ENCODE data around the gene APLNR.
"Not testable (repeated sequence)": the region's sequence is repeated elsewhere in the genome, so short reads cannot be mapped to it uniquely, and the experiment has no call there.

The APLNR gene

DNA sequence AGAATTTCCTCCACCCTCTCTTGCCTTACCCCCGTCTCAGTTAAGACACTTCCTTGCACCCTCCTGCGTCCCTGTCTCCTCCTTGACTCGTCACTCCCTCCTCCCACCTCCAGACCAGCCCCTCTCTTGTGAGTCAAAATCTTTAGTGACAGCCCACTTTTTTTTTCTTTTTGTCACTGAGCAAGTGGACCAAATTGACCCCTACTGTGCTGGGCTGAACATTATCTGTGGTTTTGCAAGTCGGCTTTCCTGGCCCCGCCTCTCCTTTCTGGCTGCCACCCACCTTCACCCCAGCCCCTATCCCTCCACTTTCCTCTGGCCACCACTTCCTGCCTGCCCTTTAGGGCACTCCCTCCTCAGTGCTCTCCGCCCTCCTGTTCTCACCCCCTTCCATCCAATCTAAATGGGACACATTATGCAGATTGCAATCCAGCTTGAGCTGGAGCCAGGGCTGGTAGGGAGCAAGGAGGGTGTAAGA is at the start of gene APLNR:
APLNR (minus strand) TSS at position 47 of the 478 bp plus-strand sequence. CDS start 246 bp downstream, outside the sequence.
- Histone ChIP-seq H3K27me3 (ENCODE audit: control insufficient read depth in 1 of 2, insufficient read depth in 2 of 2, low read length in 2 of 2) (peaks cover 0 to 19% of the 10 kb centered on the region in 2 donors), H3K36me3 (ENCODE audit: control insufficient read depth in 2 of 2, insufficient read depth in 2 of 2, low read length in 2 of 2) (no peaks in the 10 kb centered on the region), H3K9ac (ENCODE audit: low read length in 2 of 2) (no peak within 1 kb of the TSS), H3K27ac (ENCODE audit: low read length) (no peak within 1 kb of the TSS), H3K4me1 (ENCODE audit: control insufficient read depth, insufficient read depth, low read length) (peaks cover 3% of the 10 kb centered on the region), H3K4me3 (ENCODE audit: low read length in 2 of 2) (peak within 1 kb of the TSS in 1 of 2 donors; percentile 29), H3K9me3 (ENCODE audit: control insufficient read depth in 2 of 2, low read length in 2 of 2) (no peaks in the 10 kb centered on the region)

DNA sequence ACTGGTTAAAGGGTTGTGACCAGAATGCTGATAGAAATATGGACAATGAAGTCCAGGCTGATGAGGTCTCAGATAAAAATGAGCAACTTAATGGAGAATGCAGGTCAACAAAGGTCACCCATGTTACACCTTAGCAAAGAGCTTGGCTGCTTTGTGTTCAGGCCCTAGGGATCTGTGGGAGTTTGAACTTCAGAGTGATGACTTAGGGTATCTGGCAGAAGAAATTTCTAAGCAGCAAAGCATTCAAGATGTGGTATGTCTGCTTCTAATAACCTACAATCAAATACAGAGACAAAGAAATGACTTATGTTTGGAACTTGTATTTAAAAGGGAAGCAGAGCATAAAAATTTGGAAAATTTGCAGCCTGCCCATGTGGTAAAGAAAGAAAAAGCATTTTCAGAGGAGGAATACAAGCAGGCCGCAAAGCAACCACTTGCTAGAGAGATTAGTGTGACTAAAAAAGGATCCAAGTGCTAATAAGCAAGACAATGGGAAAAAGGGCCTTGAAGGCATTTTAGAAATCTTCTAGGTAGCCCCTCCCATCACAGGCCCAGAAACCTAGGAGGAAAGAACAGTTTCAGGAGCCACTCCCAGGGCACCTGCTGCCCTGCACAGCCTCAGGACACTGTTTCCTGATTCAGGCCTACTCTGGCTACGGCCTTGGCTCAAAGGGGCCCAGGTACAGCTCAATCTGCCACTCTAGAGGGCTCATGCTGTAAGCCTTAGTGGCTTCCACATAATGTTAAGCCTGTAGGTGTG is 46.4 kb upstream of the APLNR start:
- peaks cover 0 to 4% of the 10 kb centered on the region in 2 donors for H3K9me3 ChIP-seq (ENCODE audit: control insufficient read depth in 2 of 2, low read length in 2 of 2)
- H3K4me1 ChIP-seq (ENCODE audit: control insufficient read depth, insufficient read depth, low read length): no peaks in the 10 kb centered on the region
- no peak overlapping the region for H3K9ac ChIP-seq (ENCODE audit: low read length in 2 of 2)
- H3K4me3 ChIP-seq (ENCODE audit: low read length in 2 of 2): no peak overlapping the region
- H3K36me3 ChIP-seq (ENCODE audit: control insufficient read depth in 2 of 2, insufficient read depth in 2 of 2, low read length in 2 of 2): no peaks in the 10 kb centered on the region
- H3K27me3 ChIP-seq (ENCODE audit: control insufficient read depth in 1 of 2, insufficient read depth in 2 of 2, low read length in 2 of 2): peaks cover 0 to 2% of the 10 kb centered on the region in 2 donors
- H3K27ac ChIP-seq (ENCODE audit: low read length): no peak overlapping the region

DNA sequence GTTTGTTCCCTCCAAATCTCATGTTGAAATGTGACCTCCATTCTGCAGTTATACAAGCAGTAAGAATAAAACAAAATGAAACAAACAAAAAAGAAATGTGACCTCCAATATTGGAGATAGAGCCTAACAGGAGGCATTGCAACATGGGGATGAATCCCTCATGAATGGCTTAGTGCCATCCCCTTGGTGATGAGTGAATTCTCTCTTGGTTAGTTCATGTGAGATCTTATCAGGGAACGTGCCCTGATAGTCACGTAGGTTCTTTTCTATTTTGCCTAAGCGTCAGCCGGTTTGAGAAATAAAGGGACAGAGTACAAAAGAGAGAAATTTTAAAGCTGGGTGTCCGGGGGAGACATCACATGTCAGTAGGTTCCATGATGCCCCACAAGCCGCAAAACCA is 44.5 kb upstream of the APLNR start:
- H3K9me3 ChIP-seq (ENCODE audit: control insufficient read depth in 2 of 2, low read length in 2 of 2); H3K27ac ChIP-seq (ENCODE audit: low read length); H3K4me3 ChIP-seq (ENCODE audit: low read length in 2 of 2); H3K27me3 ChIP-seq (ENCODE audit: control insufficient read depth in 1 of 2, insufficient read depth in 2 of 2, low read length in 2 of 2); H3K36me3 ChIP-seq (ENCODE audit: control insufficient read depth in 2 of 2, insufficient read depth in 2 of 2, low read length in 2 of 2); H3K9ac ChIP-seq (ENCODE audit: low read length in 2 of 2): not testable (repeated sequence)
- H3K4me1 ChIP-seq (ENCODE audit: control insufficient read depth, insufficient read depth, low read length): peaks cover 10% of the 10 kb centered on the region

DNA sequence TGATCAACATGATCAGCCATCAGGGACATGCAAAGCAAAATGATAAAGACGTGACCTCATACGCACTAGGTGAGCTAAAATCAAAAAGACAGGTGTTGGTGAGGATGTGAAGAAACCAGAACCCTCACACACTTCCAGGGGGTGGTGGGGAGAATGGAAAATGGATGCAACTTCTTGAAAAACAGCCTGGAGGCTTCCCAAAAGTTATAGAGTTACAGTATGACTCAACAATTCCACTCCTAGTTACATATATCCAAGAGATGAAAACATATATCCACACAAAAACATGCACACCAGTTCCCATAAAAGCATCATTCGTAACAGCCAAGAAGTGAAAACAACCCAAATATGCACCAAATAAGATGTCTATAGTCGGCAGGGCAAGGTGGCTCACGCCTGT is 42.1 kb upstream of the APLNR start:
- no peak overlapping the region for H3K4me3 ChIP-seq (ENCODE audit: low read length in 2 of 2)
- H3K27me3 ChIP-seq (ENCODE audit: control insufficient read depth in 1 of 2, insufficient read depth in 2 of 2, low read length in 2 of 2): no peaks in the 10 kb centered on the region
- H3K27ac ChIP-seq (ENCODE audit: low read length): no peak overlapping the region
- H3K4me1 ChIP-seq (ENCODE audit: control insufficient read depth, insufficient read depth, low read length): peaks cover 10% of the 10 kb centered on the region
- no peaks in the 10 kb centered on the region for H3K9me3 ChIP-seq (ENCODE audit: control insufficient read depth in 2 of 2, low read length in 2 of 2)
- H3K36me3 ChIP-seq (ENCODE audit: control insufficient read depth in 2 of 2, insufficient read depth in 2 of 2, low read length in 2 of 2): no peaks in the 10 kb centered on the region
- no peak overlapping the region for H3K9ac ChIP-seq (ENCODE audit: low read length in 2 of 2)

DNA sequence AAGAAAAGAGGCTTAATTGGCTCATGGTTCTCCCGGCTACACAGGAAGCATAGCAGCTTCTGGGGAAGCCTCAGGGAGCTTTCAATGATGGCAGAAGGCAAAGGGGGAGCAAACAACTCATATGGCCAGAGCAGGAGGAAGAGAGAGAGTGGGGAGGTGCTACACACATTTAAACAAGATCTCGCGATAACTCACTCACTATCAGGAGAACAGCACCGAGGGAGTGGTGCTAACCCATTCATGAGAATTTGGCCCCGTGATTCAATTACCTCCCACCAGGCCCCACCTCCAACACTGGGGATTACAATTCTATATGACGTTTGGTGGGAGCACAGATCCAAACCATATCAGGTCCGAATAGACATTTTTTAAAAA is 41.7 kb upstream of the APLNR start:
- no peak overlapping the region for H3K9ac ChIP-seq (ENCODE audit: low read length in 2 of 2)
- H3K4me1 ChIP-seq (ENCODE audit: control insufficient read depth, insufficient read depth, low read length): peaks cover 10% of the 10 kb centered on the region
- H3K9me3 ChIP-seq (ENCODE audit: control insufficient read depth in 2 of 2, low read length in 2 of 2): peaks cover 0 to 4% of the 10 kb centered on the region in 2 donors
- H3K36me3 ChIP-seq (ENCODE audit: control insufficient read depth in 2 of 2, insufficient read depth in 2 of 2, low read length in 2 of 2): no peaks in the 10 kb centered on the region
- no peak overlapping the region for H3K27ac ChIP-seq (ENCODE audit: low read length)
- H3K27me3 ChIP-seq (ENCODE audit: control insufficient read depth in 1 of 2, insufficient read depth in 2 of 2, low read length in 2 of 2): no peaks in the 10 kb centered on the region
- no peak overlapping the region for H3K4me3 ChIP-seq (ENCODE audit: low read length in 2 of 2)

DNA sequence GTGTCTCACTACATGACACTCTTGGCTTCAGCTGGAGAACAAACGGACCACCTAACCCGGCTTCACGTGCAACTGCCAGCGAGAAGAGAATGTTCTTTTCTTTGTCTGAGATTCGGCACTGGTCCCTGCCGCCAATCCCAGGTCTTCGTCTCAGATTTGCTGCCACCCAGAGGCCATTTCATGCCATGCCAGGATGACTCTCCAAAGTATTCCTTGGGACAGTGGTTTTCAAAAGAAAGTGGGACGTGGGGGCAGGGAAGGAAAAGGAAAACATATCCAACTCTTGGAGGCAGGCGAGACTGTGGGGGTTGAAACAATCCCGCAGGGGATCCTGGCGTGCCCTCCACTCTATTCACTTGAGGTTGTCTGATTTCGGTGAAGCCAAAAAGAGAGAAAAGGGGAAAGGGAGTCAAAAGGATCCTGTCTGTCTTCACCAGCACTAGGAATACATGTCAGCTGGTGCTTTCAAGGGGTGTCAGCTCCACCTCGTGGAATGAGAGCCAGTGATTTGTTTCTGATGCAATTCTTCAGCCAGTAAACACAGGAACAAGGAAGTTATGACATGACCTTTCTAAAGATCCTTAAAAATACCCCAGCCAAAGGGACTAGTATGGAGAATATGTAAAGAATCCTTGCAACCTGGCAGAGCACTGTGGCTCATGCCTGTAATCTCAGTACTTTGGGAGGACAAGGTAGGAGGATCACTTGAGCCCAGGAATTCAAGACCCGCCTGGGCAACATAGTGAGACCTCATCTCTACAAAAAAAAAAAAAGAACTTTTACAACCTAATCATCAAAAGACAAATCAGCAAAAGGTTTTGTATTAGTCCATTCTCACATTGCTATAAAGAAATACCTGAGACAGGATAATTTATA is 41.0 kb upstream of the APLNR start:
- Histone ChIP-seq H3K9me3 (ENCODE audit: control insufficient read depth in 2 of 2, low read length in 2 of 2) (peaks cover 0 to 10% of the 10 kb centered on the region in 2 donors), H3K9ac (ENCODE audit: low read length in 2 of 2) (peak overlapping the region; percentile 17 to 42), H3K4me1 (ENCODE audit: control insufficient read depth, insufficient read depth, low read length) (peaks cover 10% of the 10 kb centered on the region), H3K27me3 (ENCODE audit: control insufficient read depth in 1 of 2, insufficient read depth in 2 of 2, low read length in 2 of 2) (peaks cover 0 to 3% of the 10 kb centered on the region in 2 donors), H3K36me3 (ENCODE audit: control insufficient read depth in 2 of 2, insufficient read depth in 2 of 2, low read length in 2 of 2) (no peaks in the 10 kb centered on the region), H3K4me3 (ENCODE audit: low read length in 2 of 2) (peak overlapping the region; percentile 7 to 54), H3K27ac (ENCODE audit: low read length) (no peak overlapping the region)

DNA sequence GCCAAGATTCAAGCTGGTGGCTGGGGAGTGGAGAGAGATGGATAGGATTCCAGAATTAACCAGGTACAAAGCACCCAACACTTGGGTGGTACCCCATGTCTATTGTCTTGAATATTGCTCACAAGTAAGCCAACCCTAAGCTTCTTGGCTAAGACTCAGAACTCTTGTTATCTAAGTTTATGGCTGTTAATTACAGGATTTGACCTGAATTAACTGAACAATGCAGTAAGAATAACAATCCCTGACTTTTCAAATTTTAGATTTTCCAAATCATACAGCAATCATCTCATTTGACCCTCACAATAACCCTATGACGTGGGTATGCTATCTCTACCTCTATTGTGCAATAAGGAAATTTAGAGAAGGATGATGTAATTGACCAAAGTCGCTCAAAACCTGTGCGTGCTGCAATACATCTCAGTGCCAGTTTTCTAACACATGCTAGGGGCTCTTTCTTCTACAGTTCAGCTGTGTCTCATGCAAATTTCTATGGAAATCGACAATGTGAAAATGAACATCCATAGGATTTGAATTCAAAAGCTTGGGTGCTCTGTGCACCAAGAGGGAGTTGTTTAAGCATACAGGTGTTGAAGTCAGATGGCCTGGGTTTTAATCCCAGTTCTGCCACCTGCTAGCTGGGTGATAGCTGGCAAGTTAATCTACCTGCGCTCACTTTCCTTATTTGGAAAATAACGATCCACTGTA is 40.1 kb upstream of the APLNR start:
- Histone ChIP-seq H3K4me1 (ENCODE audit: control insufficient read depth, insufficient read depth, low read length) (peaks cover 10% of the 10 kb centered on the region), H3K9me3 (ENCODE audit: control insufficient read depth in 2 of 2, low read length in 2 of 2) (peaks cover 0 to 10% of the 10 kb centered on the region in 2 donors), H3K27me3 (ENCODE audit: control insufficient read depth in 1 of 2, insufficient read depth in 2 of 2, low read length in 2 of 2) (peaks cover 0 to 3% of the 10 kb centered on the region in 2 donors), H3K4me3 (ENCODE audit: low read length in 2 of 2) (peak overlapping the region in 1 of 2 donors; percentile 54), H3K27ac (ENCODE audit: low read length) (no peak overlapping the region), H3K9ac (ENCODE audit: low read length in 2 of 2) (peak overlapping the region in 1 of 2 donors; percentile 17), H3K36me3 (ENCODE audit: control insufficient read depth in 2 of 2, insufficient read depth in 2 of 2, low read length in 2 of 2) (no peaks in the 10 kb centered on the region)

DNA sequence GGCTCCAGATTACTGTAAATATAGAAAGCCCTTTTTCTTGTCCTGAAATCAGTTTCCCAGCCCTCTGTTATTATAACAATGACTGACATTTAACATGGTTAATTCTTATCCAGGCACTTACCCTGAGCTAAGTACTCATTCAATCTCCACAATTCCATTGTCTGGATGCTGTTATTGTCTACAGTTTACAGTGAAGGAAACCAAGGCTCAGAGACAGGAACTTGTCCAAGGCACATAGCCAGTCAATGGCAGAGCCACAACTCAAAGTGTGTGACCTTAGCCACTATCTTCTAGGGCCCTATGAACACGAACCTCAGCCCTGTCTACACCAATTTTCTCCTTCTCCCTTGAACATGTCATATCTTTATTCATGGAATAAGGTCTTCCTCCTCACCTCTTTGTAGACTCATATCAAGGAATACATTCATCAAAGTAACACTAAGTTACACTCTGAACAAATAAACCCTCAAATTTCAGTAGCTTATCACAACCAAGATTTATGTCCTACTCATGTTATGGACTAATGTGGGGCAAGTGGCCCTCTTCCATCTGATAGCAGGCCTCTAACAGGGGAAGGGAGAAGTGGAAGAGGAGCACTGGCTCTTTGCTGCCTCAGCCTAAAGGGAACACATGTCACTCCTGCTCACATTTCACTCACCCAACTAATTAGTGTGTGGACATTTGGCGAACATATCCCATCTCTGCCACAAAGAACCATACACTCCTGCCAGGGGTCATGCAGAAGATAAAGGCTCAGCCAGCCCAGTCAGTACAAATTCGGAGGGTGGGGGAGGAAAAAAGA is 39.3 kb upstream of the APLNR start:
- no peak overlapping the region for H3K27ac ChIP-seq (ENCODE audit: low read length)

DNA sequence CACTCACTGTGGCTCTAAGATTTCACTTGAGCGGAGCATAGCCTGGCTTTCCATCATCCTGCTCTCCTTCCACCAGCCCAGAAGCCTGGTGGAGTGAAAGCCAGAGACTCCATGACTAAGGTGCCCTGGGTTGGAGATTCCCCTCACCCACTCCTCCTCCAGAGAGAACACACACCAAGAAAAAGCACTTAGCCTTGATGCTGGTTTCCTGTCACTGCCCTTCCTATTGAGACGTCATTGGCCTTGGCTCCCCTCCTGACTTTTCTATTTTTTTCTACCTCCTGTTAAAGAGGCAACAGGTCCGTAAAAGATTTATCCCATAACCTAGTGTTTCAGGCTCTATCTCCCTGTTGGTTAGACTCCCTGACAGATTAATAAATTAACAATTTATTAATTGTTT is 38.5 kb upstream of the APLNR start:
- Histone ChIP-seq H3K27ac (ENCODE audit: low read length) (no peak overlapping the region), H3K4me3 (ENCODE audit: low read length in 2 of 2) (no peak overlapping the region), H3K4me1 (ENCODE audit: control insufficient read depth, insufficient read depth, low read length) (peaks cover 10% of the 10 kb centered on the region), H3K9me3 (ENCODE audit: control insufficient read depth in 2 of 2, low read length in 2 of 2) (peaks cover 0 to 10% of the 10 kb centered on the region in 2 donors), H3K27me3 (ENCODE audit: control insufficient read depth in 1 of 2, insufficient read depth in 2 of 2, low read length in 2 of 2) (peaks cover 0 to 3% of the 10 kb centered on the region in 2 donors), H3K36me3 (ENCODE audit: control insufficient read depth in 2 of 2, insufficient read depth in 2 of 2, low read length in 2 of 2) (no peaks in the 10 kb centered on the region), H3K9ac (ENCODE audit: low read length in 2 of 2) (no peak overlapping the region)

More for the DNA sequence above, 39.3 kb upstream of the APLNR start:
- Histone ChIP-seq H3K27me3 (ENCODE audit: control insufficient read depth in 1 of 2, insufficient read depth in 2 of 2, low read length in 2 of 2) (peaks cover 0 to 3% of the 10 kb centered on the region in 2 donors), H3K9ac (ENCODE audit: low read length in 2 of 2) (no peak overlapping the region), H3K4me1 (ENCODE audit: control insufficient read depth, insufficient read depth, low read length) (peaks cover 10% of the 10 kb centered on the region), H3K36me3 (ENCODE audit: control insufficient read depth in 2 of 2, insufficient read depth in 2 of 2, low read length in 2 of 2) (no peaks in the 10 kb centered on the region), H3K4me3 (ENCODE audit: low read length in 2 of 2) (no peak overlapping the region), H3K9me3 (ENCODE audit: control insufficient read depth in 2 of 2, low read length in 2 of 2) (peaks cover 0 to 10% of the 10 kb centered on the region in 2 donors)

Data from stomach smooth muscle (tissue), 2 donors.